Middle frontal gyrus (tissue), 1 donor: ENCODE results near the gene IL1R2.

Source experiments
- DNase-seq: peaks from one replicate; pipeline ENCODE4 v3.0.0-alpha.2; 2015; ENCODE audit warnings: low spot score; ENCODE audit errors: extremely low spot score

Gene IL1R2

GRCh38 chr2:101991721-101992145 is at the start of gene IL1R2:
IL1R2 (plus strand) TSS chr2:101991960; CDS start chr2:102008576, 16,616 bp downstream.
- no peak for DNase-seq

GRCh38 chr2:101942851-101943250 is 48.9 kb upstream of the IL1R2 start:
- no peak for DNase-seq

- no peak for DNase-seq
Observed at GRCh38 chr2:101946372-101947039, 45.3 kb upstream of the IL1R2 start.

- DNase-seq: no peak
Observed at GRCh38 chr2:101947374-101947773, 44.4 kb upstream of the IL1R2 start.

- no peak for DNase-seq
Observed at GRCh38 chr2:101948625-101949155, 43.1 kb upstream of the IL1R2 start.

GRCh38 chr2:101949304-101949703 is 42.5 kb upstream of the IL1R2 start:
- DNase-seq: no peak

- DNase-seq: no peak
Observed at GRCh38 chr2:101951296-101951695, 40.5 kb upstream of the IL1R2 start.

- DNase-seq: no peak
Observed at GRCh38 chr2:101952551-101952950, 39.2 kb upstream of the IL1R2 start.

GRCh38 chr2:101956465-101957438 is 35.0 kb upstream of the IL1R2 start:
- no peak for DNase-seq

GRCh38 chr2:101958061-101958460 is 33.7 kb upstream of the IL1R2 start:
- DNase-seq: no peak

- DNase-seq: no peak
Observed at GRCh38 chr2:101960819-101961337, 30.9 kb upstream of the IL1R2 start.

- DNase-seq: peak; percentile 18
Observed at GRCh38 chr2:101961338-101962191, 30.2 kb upstream of the IL1R2 start.

GRCh38 chr2:101962309-101962708 is 29.5 kb upstream of the IL1R2 start:
- DNase-seq: no peak

GRCh38 chr2:101963198-101963597 is 28.6 kb upstream of the IL1R2 start:
- no peak for DNase-seq

GRCh38 chr2:101967826-101968513 is 23.8 kb upstream of the IL1R2 start:
- no peak for DNase-seq

GRCh38 chr2:101969723-101970122 is 22.0 kb upstream of the IL1R2 start:
- DNase-seq: no peak

GRCh38 chr2:101970901-101971300 is 20.9 kb upstream of the IL1R2 start:
- DNase-seq: no peak

GRCh38 chr2:101971836-101972235 is 19.9 kb upstream of the IL1R2 start:
- no peak for DNase-seq

GRCh38 chr2:101972621-101973434 is 18.9 kb upstream of the IL1R2 start:
- DNase-seq: no peak
